CD14-positive monocyte (primary cell): ENCODE data around the gene GPSM1. TPM values are rescaled to one million over a fixed set of nuclear protein-coding genes. Genes with fewer than 3 reads are reported as not detected.

Source experiments
- DNase-seq, 3 donors: peaks; one replicate each; pipeline ENCODE4 v3.0.0-alpha.2; 2011 to 2022
- H2AFZ ChIP-seq: 2 replicates; pipeline ENCODE4 v1.6.0; 2012; ENCODE audit warnings: mild to moderate bottlenecking, low read depth, low read length, inconsistent platforms; ENCODE audit not compliant: insufficient read depth, poor library complexity, severe bottlenecking
- H3K27ac ChIP-seq, 2 donors: 1 replicate in 1 of 2; 2 replicates in 1 of 2; pipeline ENCODE4 v1.5.1; 2012 to 2013; ENCODE audit warnings: low read length in 2 of 2, control low read depth in 1 of 2, inconsistent platforms in 1 of 2, low read depth in 1 of 2, mild to moderate bottlenecking in 1 of 2
- H3K27me3 ChIP-seq, 2 donors: one replicate each; pipeline versions ENCODE4 v1.6.0 to v1.6.1; 2011 to 2013; ENCODE audit warnings: low read length in 2 of 2; ENCODE audit not compliant: control insufficient read depth in 2 of 2, insufficient read depth in 2 of 2
- H3K36me3 ChIP-seq, 2 donors: replicated peaks in 1 of 2; 1 replicate in 1 of 2; 2 replicates in 1 of 2; pipeline versions ENCODE4 v1.5.1 to v1.6.1; 2012 to 2013; ENCODE audit warnings: low read length in 2 of 2, control low read depth in 1 of 2, inconsistent platforms in 1 of 2, mild to moderate bottlenecking in 1 of 2; ENCODE audit not compliant: insufficient read depth in 2 of 2, control insufficient read depth in 1 of 2
- H3K4me1 ChIP-seq, 2 donors: 1 replicate in 1 of 2; 2 replicates in 1 of 2; pipeline versions ENCODE4 v1.5.1 to v1.6.1; 2012 to 2013; ENCODE audit warnings: low read length in 2 of 2, control low read depth in 1 of 2, inconsistent platforms in 1 of 2, mild to moderate bottlenecking in 1 of 2, moderate library complexity in 1 of 2; ENCODE audit not compliant: insufficient read depth in 2 of 2, control insufficient read depth in 1 of 2
- H3K4me2 ChIP-seq: replicated peaks from 2 replicates; pipeline ENCODE3; 2012; ENCODE audit warnings: low read length, moderate library complexity, mild to moderate bottlenecking; ENCODE audit not compliant: poor library complexity, severe bottlenecking; ENCODE audit errors: extremely low read depth
- H3K4me3 ChIP-seq, 3 experiments: fragments of 200-600 bp in 1 of 3; sonication (generic) in 1 of 3; replicated peaks in 1 of 3; 1 replicate in 2 of 3; 2 replicates in 1 of 3; pipeline ENCODE4 v1.5.1; 2011 to 2013; ENCODE audit warnings: low read length in 3 of 3, mild to moderate bottlenecking in 3 of 3, control low read depth in 2 of 3, low read depth in 2 of 3, inconsistent platforms in 1 of 3, moderate library complexity in 1 of 3
- H3K79me2 ChIP-seq: 2 replicates; pipeline ENCODE4 v1.6.0; 2012; ENCODE audit warnings: mild to moderate bottlenecking, control low read depth, inconsistent platforms, low read length, moderate library complexity; ENCODE audit not compliant: insufficient read depth
- H3K9ac ChIP-seq: 2 replicates; pipeline ENCODE4 v1.6.0; 2017; ENCODE audit warnings: low read length, mild to moderate bottlenecking; ENCODE audit not compliant: insufficient read depth, poor library complexity, severe bottlenecking
- H3K9me3 ChIP-seq, 2 donors: replicated peaks in 1 of 2; 1 replicate in 1 of 2; 2 replicates in 1 of 2; pipeline versions ENCODE4 v1.5.1 to v1.6.1; 2012 to 2013; ENCODE audit warnings: low read length in 2 of 2, control low read depth in 1 of 2; ENCODE audit not compliant: control insufficient read depth in 1 of 2, insufficient read depth in 1 of 2
- H4K20me1 ChIP-seq: 2 replicates; pipeline ENCODE4 v1.6.0; 2012; ENCODE audit warnings: mild to moderate bottlenecking, low read length, control low read depth, moderate library complexity; ENCODE audit not compliant: insufficient read depth
- H3K27ac Mint-ChIP-seq, 7 donors: one replicate each; pipeline ENCODE4 v1.8.0; 2020; ENCODE audit warnings: mild to moderate bottlenecking in 7 of 7, mixed read lengths in 7 of 7, moderate library complexity in 6 of 7, inconsistent platforms in 2 of 7
- H3K27me3 Mint-ChIP-seq, 3 donors: one replicate each; pipeline ENCODE4 v1.8.0; 2021 to 2022; ENCODE audit warnings: low read depth in 3 of 3, mild to moderate bottlenecking in 3 of 3, mixed read lengths in 3 of 3, moderate library complexity in 3 of 3, inconsistent platforms in 1 of 3
- H3K36me3 Mint-ChIP-seq, 2 donors: one replicate each; pipeline ENCODE4 v1.8.0; 2020; ENCODE audit warnings: mixed read lengths in 2 of 2, inconsistent platforms in 1 of 2, mild to moderate bottlenecking in 1 of 2
- H3K4me1 Mint-ChIP-seq: one replicate; pipeline ENCODE4 v1.8.0; 2020; ENCODE audit warnings: mild to moderate bottlenecking, mixed read lengths
- H3K4me3 Mint-ChIP-seq, 2 donors: one replicate each; pipeline ENCODE4 v1.8.0; 2020; ENCODE audit warnings: mild to moderate bottlenecking in 2 of 2, mixed read lengths in 2 of 2, moderate library complexity in 1 of 2
- H3K9me3 Mint-ChIP-seq, 7 donors: one replicate each; pipeline ENCODE4 v1.8.0; 2020 to 2022; ENCODE audit warnings: mixed read lengths in 7 of 7, mild to moderate bottlenecking in 6 of 7, moderate library complexity in 6 of 7, inconsistent platforms in 2 of 7
- WGBS: methylation state at CpG from one replicate; pipeline ENCODE4 v1.1.5; 2013; ENCODE audit warnings: missing lambda C conversion rate; ENCODE audit not compliant: insufficient coverage; 5-methylcytosine and 5-hydroxymethylcytosine counted together
- intact Hi-C, 2 donors: fragments of 100-400 bp; cut with micrococcal nuclease; formaldehyde crosslinking; loops; one replicate each; pipeline versions ENCODE4 v1.15.0 to v1.15.1; 2023
- polyA plus RNA-seq, 3 donors: library from polyadenylated mRNA; depleted of rRNA in 1 of 3; unstranded in 2 of 3; stranded (reverse) in 1 of 3; fragments of 300-500 nt in 2 of 3; fragments of >200 nt in 1 of 3; fragmentation: Illumina TruSeq in 2 of 3; gene quantifications; 1 replicate in 2 of 3; 2 replicates in 1 of 3; pipeline ENCODE4 v1.2.3, GENCODE V29; 2012 to 2021
- TF ChIP-seq, protein P1 (sequence below): fragments of 200-600 bp; IDR thresholded peaks from one replicate; pipeline ENCODE4 v1.8.0; 2022; ENCODE audit warnings: antibody characterized with exemption, mild to moderate bottlenecking

The GPSM1 gene
- polyA plus RNA-seq, 3 donors, result 0.67 to 3.1 (median 0.73) TPM

DNA sequence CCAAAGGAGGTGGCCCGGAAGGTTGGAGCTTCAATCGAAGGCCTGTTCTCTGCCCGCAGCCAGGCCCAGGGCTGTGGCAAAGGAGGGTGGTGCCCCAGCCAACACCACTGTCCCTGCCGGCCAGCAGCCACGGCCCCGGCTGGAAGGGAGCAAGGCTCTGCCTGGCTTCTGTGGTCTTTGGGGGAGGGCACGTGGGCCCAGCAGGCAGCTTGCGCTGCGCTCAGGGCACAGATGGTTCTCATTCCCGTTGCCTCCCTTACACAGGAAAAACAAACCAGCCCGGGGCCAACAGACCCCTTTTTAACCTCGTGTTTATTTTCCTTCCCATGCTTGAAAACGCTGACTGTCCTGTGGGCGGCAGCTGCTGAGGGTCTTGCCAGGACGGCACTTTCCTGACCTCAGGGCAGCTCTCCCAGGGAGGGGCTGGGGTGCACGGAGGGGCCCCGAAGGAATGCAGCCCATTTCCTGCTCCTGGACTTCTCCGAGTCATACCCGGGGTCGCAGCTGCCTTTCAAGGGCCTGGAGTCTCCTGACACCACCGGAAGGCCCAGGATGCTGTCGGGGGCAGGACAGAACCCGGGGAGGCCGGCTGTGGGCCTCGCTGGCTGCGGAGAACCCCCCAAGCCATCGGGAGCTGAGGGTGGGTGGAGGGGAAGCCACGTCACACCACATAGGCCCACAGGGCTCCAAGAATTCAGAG, 1.1 kb upstream of the GPSM1 start:
- no peak overlapping the region for H3K4me3 ChIP-seq
- Mint-ChIP-seq H3K36me3 (no peaks in the 10 kb centered on the region), H3K9me3 (peaks cover 0 to 2% (median 0%) of the 10 kb centered on the region in 7 donors), H3K27me3 (peaks cover 19 to 35% (median 27%) of the 10 kb centered on the region in 3 donors), H3K27ac (peak overlapping the region in 1 of 7 donors; percentile 58), H3K4me1 (peaks cover 17% of the 10 kb centered on the region), H3K4me3 (peak overlapping the region in 1 of 2 donors; percentile 73)
- H3K27me3 ChIP-seq, result peaks cover 0 to 28% of the 10 kb centered on the region in 2 donors
- H3K79me2 ChIP-seq, result no peaks in the 10 kb centered on the region
- no peak for DNase-seq
- intact Hi-C loops, result no loop called here
- H2AFZ ChIP-seq, result peak overlapping the region; percentile 35
- no peaks in the 10 kb centered on the region for H3K36me3 ChIP-seq
- H4K20me1 ChIP-seq, result no peaks in the 10 kb centered on the region
- no peaks in the 10 kb centered on the region for H3K9me3 ChIP-seq
- H3K4me1 ChIP-seq, result peaks cover 22 to 25% of the 10 kb centered on the region in 2 donors
- TF ChIP-seq, protein P1, sequence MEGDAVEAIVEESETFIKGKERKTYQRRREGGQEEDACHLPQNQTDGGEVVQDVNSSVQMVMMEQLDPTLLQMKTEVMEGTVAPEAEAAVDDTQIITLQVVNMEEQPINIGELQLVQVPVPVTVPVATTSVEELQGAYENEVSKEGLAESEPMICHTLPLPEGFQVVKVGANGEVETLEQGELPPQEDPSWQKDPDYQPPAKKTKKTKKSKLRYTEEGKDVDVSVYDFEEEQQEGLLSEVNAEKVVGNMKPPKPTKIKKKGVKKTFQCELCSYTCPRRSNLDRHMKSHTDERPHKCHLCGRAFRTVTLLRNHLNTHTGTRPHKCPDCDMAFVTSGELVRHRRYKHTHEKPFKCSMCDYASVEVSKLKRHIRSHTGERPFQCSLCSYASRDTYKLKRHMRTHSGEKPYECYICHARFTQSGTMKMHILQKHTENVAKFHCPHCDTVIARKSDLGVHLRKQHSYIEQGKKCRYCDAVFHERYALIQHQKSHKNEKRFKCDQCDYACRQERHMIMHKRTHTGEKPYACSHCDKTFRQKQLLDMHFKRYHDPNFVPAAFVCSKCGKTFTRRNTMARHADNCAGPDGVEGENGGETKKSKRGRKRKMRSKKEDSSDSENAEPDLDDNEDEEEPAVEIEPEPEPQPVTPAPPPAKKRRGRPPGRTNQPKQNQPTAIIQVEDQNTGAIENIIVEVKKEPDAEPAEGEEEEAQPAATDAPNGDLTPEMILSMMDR, result no peak
- peak overlapping the region; percentile 4 for H3K9ac ChIP-seq
- WGBS, result 4% methylated on average over 16 of the region's 28 CpGs
- H3K4me2 ChIP-seq, result no peak overlapping the region
- no peak overlapping the region for H3K27ac ChIP-seq

DNA sequence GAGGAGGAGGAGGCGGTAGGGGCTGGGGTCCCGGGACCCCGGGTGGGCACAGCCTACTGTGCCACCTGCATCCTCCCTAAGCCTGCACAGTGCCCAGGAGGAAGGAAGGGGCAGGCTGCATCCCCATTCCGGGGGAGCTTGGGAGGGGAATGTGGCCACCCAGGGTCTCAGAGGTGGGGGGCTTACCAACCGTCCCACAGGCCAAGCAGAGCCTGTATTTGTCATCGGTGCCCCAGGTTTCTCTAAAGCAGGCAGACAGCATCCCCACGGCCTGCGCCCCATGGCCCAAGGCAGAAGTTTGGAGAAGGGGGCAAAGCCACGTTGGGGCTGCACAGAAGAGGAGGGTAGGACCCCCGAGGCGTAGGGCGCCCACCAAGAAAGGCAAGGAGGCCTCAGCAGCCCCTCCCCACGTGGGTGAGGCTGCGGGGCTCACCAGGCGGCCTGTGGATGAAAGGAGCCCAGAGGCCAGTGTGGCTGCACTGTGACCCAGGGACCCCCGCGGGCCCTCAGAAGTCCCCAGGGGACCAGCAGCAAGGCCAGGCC, 507 bp upstream of the GPSM1 start:
- Histone ChIP-seq H3K79me2 (no peaks in the 10 kb centered on the region), H3K9me3 (no peaks in the 10 kb centered on the region), H2AFZ (peak overlapping the region; percentile 35), H3K4me1 (peaks cover 22 to 25% of the 10 kb centered on the region in 2 donors), H3K4me2 (peak overlapping the region; percentile 69), H3K27me3 (peaks cover 0 to 28% of the 10 kb centered on the region in 2 donors), H3K9ac (peak overlapping the region; percentile 4), H4K20me1 (no peaks in the 10 kb centered on the region), H3K27ac (no peak overlapping the region), H3K4me3 (peak overlapping the region in 2 of 3 experiments; percentile 17 to 49), H3K36me3 (no peaks in the 10 kb centered on the region)
- intact Hi-C loops, result no loop called here
- Mint-ChIP-seq H3K9me3 (peaks cover 0 to 2% (median 0%) of the 10 kb centered on the region in 7 donors), H3K4me3 (peak overlapping the region; percentile 60 to 73), H3K27me3 (peaks cover 15 to 35% (median 27%) of the 10 kb centered on the region in 3 donors), H3K27ac (peak overlapping the region in 1 of 7 donors; percentile 35), H3K4me1 (peaks cover 17% of the 10 kb centered on the region), H3K36me3 (no peaks in the 10 kb centered on the region)
- WGBS, result 4% methylated on average over 12 of the region's 17 CpGs
- no peak for DNase-seq
- TF ChIP-seq, protein P1, result no peak
